HFFc6 (cell line): Measurements from ENCODE around the gene MRGPRX3. TPM values are rescaled to one million over a fixed set of nuclear protein-coding genes. Genes with fewer than 3 reads are reported as not detected.

Experiments
- DNase-seq: peaks from one replicate; pipeline ENCODE4 v3.0.0-alpha.2; 2018
- H3K27ac Mint-ChIP-seq: 2 replicates; pipeline ENCODE4 v1.8.0; 2020; ENCODE audit warnings: mild to moderate bottlenecking, mixed read lengths
- H3K27me3 Mint-ChIP-seq: 2 replicates; pipeline ENCODE4 v1.8.0; 2021; ENCODE audit warnings: mild to moderate bottlenecking, moderate library complexity, mixed read lengths; ENCODE audit not compliant: insufficient read depth
- H3K36me3 Mint-ChIP-seq: 2 replicates; pipeline ENCODE4 v1.8.0; 2021; ENCODE audit warnings: low read depth, mixed read lengths
- H3K4me1 Mint-ChIP-seq: 2 replicates; pipeline ENCODE4 v1.8.0; 2020; ENCODE audit warnings: low read depth, mixed read lengths
- H3K4me3 Mint-ChIP-seq: 2 replicates; pipeline ENCODE4 v1.8.0; 2020; ENCODE audit warnings: mild to moderate bottlenecking, moderate library complexity, mixed read lengths
- H3K9me3 Mint-ChIP-seq: 2 replicates; pipeline ENCODE4 v1.8.0; 2020; ENCODE audit warnings: mild to moderate bottlenecking, mixed read lengths
- total RNA-seq, 6 experiments: library from RNA; stranded (reverse); fragmentation: NEBNext Ultra II Directional; extraction: Animal tissue kit (Norgen Biotek cat#: 25700); gene quantifications; 2 replicates in 1 of 6; 3 replicates in 5 of 6; pipeline ENCODE4 v1.2.3, GENCODE V29; 2021
- TF ChIP-seq, protein P1 (sequence below): fragments of 200-600 bp; sonication (generic); IDR thresholded peaks from 2 replicates; pipeline ENCODE4 v1.5.0; 2021; ENCODE audit warnings: antibody characterized with exemption, mild to moderate bottlenecking

MRGPRX3 gene
- total RNA-seq, 6 experiments from 2014 or later, result not detected

DNA sequence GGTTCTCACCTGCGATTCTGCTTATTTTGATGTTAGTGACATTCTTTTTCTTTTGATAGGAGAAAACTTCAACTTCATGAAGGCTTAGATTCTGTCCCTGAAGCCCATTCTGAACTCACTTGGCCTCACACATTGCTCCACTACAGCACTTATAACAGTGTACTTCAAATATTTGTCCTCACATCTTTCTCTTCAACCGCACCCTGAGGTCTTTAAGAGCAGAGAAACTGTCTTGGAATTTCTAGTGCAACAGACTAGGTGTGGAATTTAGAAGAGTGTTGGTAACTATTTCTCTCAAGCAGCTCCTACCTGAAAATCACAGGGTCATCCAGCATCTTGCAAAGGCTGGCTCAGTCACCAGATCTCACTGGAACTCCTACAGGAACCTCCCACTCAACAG, 7.8 kb downstream of the MRGPRX3 start:
- Mint-ChIP-seq H3K27me3 (peaks cover 11% of the 10 kb centered on the region), H3K4me3 (no peak overlapping the region), H3K4me1 (peaks cover 13% of the 10 kb centered on the region), H3K9me3 (no peaks in the 10 kb centered on the region), H3K27ac (no peak overlapping the region), H3K36me3 (no peaks in the 10 kb centered on the region)
- no peak for DNase-seq
- TF ChIP-seq, protein P1, sequence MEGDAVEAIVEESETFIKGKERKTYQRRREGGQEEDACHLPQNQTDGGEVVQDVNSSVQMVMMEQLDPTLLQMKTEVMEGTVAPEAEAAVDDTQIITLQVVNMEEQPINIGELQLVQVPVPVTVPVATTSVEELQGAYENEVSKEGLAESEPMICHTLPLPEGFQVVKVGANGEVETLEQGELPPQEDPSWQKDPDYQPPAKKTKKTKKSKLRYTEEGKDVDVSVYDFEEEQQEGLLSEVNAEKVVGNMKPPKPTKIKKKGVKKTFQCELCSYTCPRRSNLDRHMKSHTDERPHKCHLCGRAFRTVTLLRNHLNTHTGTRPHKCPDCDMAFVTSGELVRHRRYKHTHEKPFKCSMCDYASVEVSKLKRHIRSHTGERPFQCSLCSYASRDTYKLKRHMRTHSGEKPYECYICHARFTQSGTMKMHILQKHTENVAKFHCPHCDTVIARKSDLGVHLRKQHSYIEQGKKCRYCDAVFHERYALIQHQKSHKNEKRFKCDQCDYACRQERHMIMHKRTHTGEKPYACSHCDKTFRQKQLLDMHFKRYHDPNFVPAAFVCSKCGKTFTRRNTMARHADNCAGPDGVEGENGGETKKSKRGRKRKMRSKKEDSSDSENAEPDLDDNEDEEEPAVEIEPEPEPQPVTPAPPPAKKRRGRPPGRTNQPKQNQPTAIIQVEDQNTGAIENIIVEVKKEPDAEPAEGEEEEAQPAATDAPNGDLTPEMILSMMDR, result no peak

- H3K4me1 Mint-ChIP-seq, result peaks cover 13% of the 10 kb centered on the region
- TF ChIP-seq, protein P1, result no peak
- peaks cover 4% of the 10 kb centered on the region; the same call in 1 of the 2 replicates for H3K27me3 Mint-ChIP-seq
- H3K9me3 Mint-ChIP-seq, result no peaks in the 10 kb centered on the region
- no peaks in the 10 kb centered on the region for H3K36me3 Mint-ChIP-seq
- no peak overlapping the region for H3K4me3 Mint-ChIP-seq
- no peak for DNase-seq
- no peak overlapping the region for H3K27ac Mint-ChIP-seq
These were observed 11.9 kb downstream of the MRGPRX3 start for GRCh38 chr11:18144243-18144642.

GRCh38 chr11:18145025-18145424, 12.7 kb downstream of the MRGPRX3 start:
- Mint-ChIP-seq H3K4me1 (peaks cover 13% of the 10 kb centered on the region), H3K4me3 (no peak overlapping the region), H3K9me3 (no peaks in the 10 kb centered on the region), H3K27me3 (peaks cover 4% of the 10 kb centered on the region; the same call in 1 of the 2 replicates), H3K36me3 (no peaks in the 10 kb centered on the region), H3K27ac (no peak overlapping the region)
- no peak for DNase-seq
- TF ChIP-seq, protein P1, result peak; percentile 41

- H3K9me3 Mint-ChIP-seq, result no peaks in the 10 kb centered on the region
- H3K36me3 Mint-ChIP-seq, result no peaks in the 10 kb centered on the region
- TF ChIP-seq, protein P1, result no peak
- H3K4me3 Mint-ChIP-seq, result no peak overlapping the region
- peaks cover 13% of the 10 kb centered on the region for H3K4me1 Mint-ChIP-seq
- no peak for DNase-seq
- H3K27ac Mint-ChIP-seq, result no peak overlapping the region
- H3K27me3 Mint-ChIP-seq, result peaks cover 6% of the 10 kb centered on the region
These were observed 13.5 kb downstream of the MRGPRX3 start for GRCh38 chr11:18145837-18146236.

GRCh38 chr11:18151581-18151980, 19.2 kb downstream of the MRGPRX3 start:
- TF ChIP-seq, protein P1, result no peak

GRCh38 chr11:18168372-18168771, 36.0 kb downstream of the MRGPRX3 start:
- no peaks in the 10 kb centered on the region for H3K36me3 Mint-ChIP-seq
- H3K4me3 Mint-ChIP-seq, result no peak overlapping the region
- TF ChIP-seq, protein P1, result no peak
- no peak for DNase-seq
- peaks cover 8% of the 10 kb centered on the region for H3K4me1 Mint-ChIP-seq
- no peaks in the 10 kb centered on the region for H3K9me3 Mint-ChIP-seq
- peaks cover 8% of the 10 kb centered on the region for H3K27me3 Mint-ChIP-seq
- H3K27ac Mint-ChIP-seq, result no peak overlapping the region

More at GRCh38 chr11:18151581-18151980, 19.2 kb downstream of the MRGPRX3 start:
- no peak overlapping the region for H3K4me3 Mint-ChIP-seq
- peaks cover 6% of the 10 kb centered on the region for H3K27me3 Mint-ChIP-seq
- no peaks in the 10 kb centered on the region for H3K4me1 Mint-ChIP-seq
- no peaks in the 10 kb centered on the region for H3K9me3 Mint-ChIP-seq
- H3K27ac Mint-ChIP-seq, result no peak overlapping the region
- no peak for DNase-seq
- H3K36me3 Mint-ChIP-seq, result no peaks in the 10 kb centered on the region
